ENCODE measurements around the gene CDK14.
"Not testable (repeated sequence)": the region's sequence is repeated elsewhere in the genome, so short reads cannot be mapped to it uniquely, and the experiment has no call there.

The CDK14 gene

GRCh38 chr7:90923541-90923997 is 327.4 kb downstream of the CDK14 start:
- DNase-seq: no peak

GRCh38 chr7:90928700-90929424 is 332.7 kb downstream of the CDK14 start:
- not testable (repeated sequence) for DNase-seq

- no peak for DNase-seq
Measured at GRCh38 chr7:90931986-90932916, 336.1 kb downstream of the CDK14 start.

- DNase-seq: no peak
Measured at GRCh38 chr7:90933041-90933440, 336.9 kb downstream of the CDK14 start.

GRCh38 chr7:90933984-90934383 is 337.9 kb downstream of the CDK14 start:
- no peak for DNase-seq

GRCh38 chr7:90938371-90938770 is 342.2 kb downstream of the CDK14 start:
- DNase-seq: no peak

- DNase-seq: no peak
Measured at GRCh38 chr7:90939666-90940065, 343.5 kb downstream of the CDK14 start.

- DNase-seq: no peak
Measured at GRCh38 chr7:90944021-90944420, 347.9 kb downstream of the CDK14 start.

- no peak for DNase-seq
Measured at GRCh38 chr7:90945104-90945787, 349.1 kb downstream of the CDK14 start.

GRCh38 chr7:90946730-90947501 is 350.8 kb downstream of the CDK14 start:
- DNase-seq: no peak

- no peak for DNase-seq
Measured at GRCh38 chr7:90948085-90948484, 352.0 kb downstream of the CDK14 start.

GRCh38 chr7:90951229-90951628 is 355.1 kb downstream of the CDK14 start:
- no peak for DNase-seq

GRCh38 chr7:90951986-90952954 is 356.1 kb downstream of the CDK14 start:
- no peak for DNase-seq

- DNase-seq: no peak
Measured at GRCh38 chr7:90955641-90956207, 359.6 kb downstream of the CDK14 start.

- no peak for DNase-seq
Measured at GRCh38 chr7:90957883-90958282, 361.8 kb downstream of the CDK14 start.

GRCh38 chr7:90958647-90959046 is 362.5 kb downstream of the CDK14 start:
- DNase-seq: no peak

- no peak for DNase-seq
Measured at GRCh38 chr7:90961037-90961725, 365.1 kb downstream of the CDK14 start.

- no peak for DNase-seq
Measured at GRCh38 chr7:90965211-90965610, 369.1 kb downstream of the CDK14 start.

- DNase-seq: no peak
Measured at GRCh38 chr7:90966346-90966745, 370.2 kb downstream of the CDK14 start.

GRCh38 chr7:90968871-90969270 is 372.8 kb downstream of the CDK14 start:
- no peak for DNase-seq
